Fibroblast of mammary gland (primary cell): ENCODE results near the gene COL26A1.

Experiments used
- DNase-seq: peaks from one replicate; pipeline ENCODE4 v3.0.0-alpha.2; 2010; ENCODE audit warnings: low read depth
- H3K4me3 ChIP-seq: 2 replicates; pipeline ENCODE4 v1.5.1; 2011; ENCODE audit warnings: low read depth, mild to moderate bottlenecking, low read length, moderate library complexity; ENCODE audit not compliant: control insufficient read depth
- TF ChIP-seq, protein P1 (sequence below): conservative IDR thresholded peaks from 2 replicates; pipeline ENCODE4 v1.5.1; 2011; ENCODE audit warnings: low read depth, low read length, inconsistent platforms; ENCODE audit not compliant: control insufficient read depth, insufficient read depth

COL26A1 gene

DNA sequence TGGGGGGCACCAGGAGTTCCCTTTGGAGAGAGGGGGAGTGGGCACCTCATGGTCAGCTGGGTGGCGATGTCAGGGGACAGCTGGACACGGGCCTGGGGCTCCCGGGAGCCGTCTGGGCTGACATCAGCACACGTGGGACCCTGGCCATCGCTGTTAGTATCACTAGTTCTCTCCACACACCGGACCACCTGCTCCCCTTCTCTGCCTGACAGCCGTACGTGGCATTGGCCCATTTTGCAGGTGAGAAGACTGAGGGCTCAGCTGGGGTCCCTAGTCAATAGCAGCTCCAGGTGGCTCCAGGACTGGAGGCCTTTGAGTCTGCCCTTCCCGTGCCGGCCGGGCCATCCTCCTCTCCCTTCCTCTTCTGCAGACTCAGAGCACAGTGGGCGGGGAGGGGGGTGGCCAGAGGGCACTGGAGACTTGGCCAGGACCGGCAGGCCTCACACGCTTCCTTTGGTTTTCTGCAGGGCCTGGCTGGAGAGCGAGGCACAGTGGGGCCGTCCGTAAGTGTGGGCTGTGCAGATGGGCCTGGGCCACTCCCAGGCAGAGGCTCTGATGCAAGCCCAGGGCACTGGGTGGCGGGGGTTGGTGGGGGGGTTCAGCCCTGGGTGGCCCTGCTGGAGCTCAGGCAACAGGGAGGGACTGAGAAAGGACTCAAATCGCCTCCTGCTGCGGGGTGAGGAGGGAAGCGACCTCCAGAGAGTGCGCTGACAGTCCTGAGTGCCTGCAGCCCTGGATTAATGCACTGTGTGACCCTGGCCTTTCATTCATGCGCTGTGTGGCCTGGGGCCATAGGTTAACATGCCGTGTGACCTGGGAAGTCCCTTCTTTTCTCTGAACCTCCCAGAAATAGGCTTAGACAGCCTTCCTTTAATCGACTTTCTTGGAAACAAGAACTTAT is 188.2 kb downstream of the COL26A1 start:
- no peak overlapping the region for H3K4me3 ChIP-seq
- TF ChIP-seq, protein P1, sequence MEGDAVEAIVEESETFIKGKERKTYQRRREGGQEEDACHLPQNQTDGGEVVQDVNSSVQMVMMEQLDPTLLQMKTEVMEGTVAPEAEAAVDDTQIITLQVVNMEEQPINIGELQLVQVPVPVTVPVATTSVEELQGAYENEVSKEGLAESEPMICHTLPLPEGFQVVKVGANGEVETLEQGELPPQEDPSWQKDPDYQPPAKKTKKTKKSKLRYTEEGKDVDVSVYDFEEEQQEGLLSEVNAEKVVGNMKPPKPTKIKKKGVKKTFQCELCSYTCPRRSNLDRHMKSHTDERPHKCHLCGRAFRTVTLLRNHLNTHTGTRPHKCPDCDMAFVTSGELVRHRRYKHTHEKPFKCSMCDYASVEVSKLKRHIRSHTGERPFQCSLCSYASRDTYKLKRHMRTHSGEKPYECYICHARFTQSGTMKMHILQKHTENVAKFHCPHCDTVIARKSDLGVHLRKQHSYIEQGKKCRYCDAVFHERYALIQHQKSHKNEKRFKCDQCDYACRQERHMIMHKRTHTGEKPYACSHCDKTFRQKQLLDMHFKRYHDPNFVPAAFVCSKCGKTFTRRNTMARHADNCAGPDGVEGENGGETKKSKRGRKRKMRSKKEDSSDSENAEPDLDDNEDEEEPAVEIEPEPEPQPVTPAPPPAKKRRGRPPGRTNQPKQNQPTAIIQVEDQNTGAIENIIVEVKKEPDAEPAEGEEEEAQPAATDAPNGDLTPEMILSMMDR, result no peak
- DNase-seq, result peak; percentile 2

DNA sequence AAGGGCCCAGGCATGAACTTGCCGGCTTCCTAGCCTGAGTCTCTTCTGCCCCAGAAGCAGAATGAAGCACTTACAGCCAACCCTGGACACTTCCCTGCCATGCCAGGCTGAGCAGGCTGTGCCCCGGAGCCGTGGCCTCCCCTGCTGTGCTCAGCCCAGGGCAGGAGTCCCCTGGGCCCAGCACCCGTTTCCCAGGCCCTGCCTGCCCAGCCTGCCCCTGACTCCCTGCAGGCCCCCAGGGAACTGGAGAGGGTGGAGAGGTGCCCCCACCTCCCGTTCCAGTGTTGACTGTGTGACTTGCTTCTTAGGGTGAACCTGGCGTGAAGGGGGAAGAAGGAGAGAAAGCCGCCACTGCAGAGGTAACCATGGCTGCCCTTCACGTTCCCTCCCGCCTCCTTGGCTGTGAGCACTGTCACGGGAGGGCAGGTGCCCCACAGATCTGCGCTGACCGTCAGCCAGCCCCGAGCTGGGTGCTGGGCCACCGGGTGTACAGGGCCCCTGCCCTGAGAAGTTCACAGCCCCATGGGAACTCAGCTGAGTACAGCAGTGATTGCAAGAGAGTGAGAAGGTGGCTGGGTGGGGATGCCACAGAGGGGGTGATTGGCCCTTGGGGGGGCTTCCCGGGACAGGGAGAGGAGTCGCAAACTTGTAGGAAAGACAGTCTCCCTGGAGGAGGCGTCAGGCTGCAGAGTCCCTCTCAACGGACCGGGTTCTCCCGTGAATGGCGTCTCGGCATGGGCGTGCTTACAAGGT is 190.5 kb downstream of the COL26A1 start:
- DNase-seq, result no peak
- H3K4me3 ChIP-seq, result no peak overlapping the region
- TF ChIP-seq, protein P1, result no peak

DNA sequence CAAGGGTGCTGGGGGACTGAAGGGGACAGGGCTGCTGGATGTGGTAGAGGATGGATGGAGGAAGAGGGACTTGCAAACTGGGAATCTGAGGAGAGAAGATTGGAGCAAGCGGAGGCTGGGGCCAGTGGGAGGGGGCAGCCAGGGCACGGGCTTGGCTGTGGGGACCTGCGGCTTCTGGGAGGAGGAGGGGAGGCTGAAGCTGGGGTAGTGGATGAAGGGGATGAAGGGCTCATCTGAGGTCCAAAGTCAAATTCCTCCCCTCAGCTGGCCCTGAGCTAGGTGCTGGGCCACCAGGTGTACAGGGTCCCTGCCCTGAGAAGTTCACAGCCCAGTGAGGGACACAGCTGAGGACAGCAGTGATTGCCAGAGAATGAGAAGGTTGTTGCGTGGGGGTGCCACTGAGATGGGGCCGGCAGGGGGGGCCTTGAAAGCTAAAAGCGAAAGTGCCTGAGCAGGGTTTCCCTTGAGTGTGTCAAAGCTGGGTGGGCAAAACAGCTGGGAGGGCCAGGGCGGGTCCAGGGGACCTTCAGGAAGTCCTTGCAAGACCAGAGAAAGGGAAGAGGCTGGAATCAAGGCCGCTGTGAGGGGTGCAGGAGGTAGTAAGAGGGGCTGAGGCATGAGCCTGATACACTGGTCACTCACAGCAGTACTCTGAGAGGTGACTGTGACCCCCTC is 191.2 kb downstream of the COL26A1 start:
- TF ChIP-seq, protein P1, result no peak
- DNase-seq, result no peak
- H3K4me3 ChIP-seq, result no peak overlapping the region

DNA sequence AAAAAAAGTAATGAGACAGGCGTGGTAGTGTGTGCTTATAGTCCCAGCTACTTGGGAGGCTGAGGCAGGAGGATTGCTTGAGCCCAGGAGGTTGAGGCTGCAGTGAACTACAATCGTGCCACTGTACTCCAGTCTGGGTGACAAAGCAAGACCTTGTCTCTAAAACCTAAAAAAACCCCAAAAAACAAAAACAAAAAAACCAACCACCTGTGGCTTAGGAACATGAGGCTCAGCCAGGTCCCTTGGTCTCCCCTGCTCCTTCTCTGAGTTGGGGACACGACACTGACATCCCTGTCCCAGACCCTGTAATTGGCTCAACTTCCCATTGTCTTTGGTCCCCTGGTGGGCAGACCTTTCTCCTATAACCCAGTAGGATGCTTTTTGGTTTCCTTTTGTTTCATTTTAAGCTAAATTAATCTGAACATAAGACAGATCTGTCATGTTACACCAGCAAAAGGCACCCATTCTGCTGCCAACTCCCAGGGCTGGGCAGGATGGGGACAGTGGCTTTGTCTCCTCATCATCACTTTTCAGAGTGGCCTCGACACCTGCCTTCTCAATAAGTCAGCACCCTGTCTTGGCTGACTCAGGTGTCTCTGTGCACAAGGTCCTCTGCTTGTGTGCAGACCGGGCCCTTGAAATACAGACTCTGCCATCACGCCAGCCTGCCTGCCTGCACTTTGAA is 192.1 kb downstream of the COL26A1 start:
- H3K4me3 ChIP-seq, result no peak overlapping the region
- DNase-seq, result no peak
- TF ChIP-seq, protein P1, result no peak

DNA sequence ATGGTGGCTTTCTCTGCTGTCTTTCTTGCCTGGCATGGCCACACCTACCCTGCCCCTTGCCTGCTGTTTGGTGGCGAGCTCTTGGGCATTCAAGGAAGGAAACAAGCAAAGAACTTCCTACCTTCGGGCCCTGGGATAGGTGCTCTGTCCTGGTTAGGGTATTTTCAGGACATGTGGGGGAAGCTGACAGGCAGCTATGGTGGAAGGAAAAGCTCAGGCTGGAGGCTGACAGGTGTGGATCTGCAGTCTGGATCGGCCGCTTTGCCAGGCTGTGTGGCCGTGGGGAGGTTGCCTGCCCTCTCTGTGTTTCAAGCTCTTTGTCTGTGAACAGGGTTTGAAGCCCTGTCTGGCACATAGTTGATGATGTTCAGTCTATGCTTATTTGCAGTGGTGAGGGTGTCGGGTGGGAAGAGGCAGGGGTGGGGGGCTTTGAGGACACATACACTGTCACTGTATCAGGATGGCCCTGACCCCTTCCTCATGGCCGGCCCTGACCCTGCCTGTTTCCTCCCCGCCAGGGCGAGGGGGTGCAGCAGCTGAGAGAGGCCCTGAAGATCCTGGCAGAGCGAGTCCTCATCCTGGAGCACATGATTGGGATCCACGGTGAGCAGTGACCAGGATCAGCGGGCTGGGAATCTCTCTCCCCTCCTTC is 192.7 kb downstream of the COL26A1 start:
- no peak for DNase-seq
- TF ChIP-seq, protein P1, result no peak
- H3K4me3 ChIP-seq, result no peak overlapping the region

DNA sequence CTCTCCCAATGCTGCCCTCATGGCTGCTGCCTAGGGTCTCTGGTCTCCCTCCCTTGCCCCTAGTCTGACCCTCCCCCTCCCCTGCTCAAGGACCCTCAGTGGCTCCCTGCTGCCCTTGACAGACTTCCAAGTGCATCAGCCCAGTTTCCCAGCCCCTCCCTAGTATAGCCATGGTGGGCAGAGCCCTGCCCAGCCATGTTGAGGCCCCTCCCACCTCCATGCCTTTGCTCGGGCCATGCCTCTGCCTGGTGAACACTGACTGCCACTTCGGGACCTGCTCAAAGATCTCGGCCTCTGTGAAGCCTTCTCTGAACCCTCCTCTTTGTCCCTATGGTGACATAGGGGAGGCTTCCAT is 193.2 kb downstream of the COL26A1 start:
- TF ChIP-seq, protein P1, result no peak
- no peak overlapping the region for H3K4me3 ChIP-seq
- no peak for DNase-seq
